ENCODE measurements around the gene DGKA. TPM values are rescaled to one million over a fixed set of nuclear protein-coding genes. Genes with fewer than 3 reads are reported as not detected.
"Not testable (repeated sequence)": the region's sequence is repeated elsewhere in the genome, so short reads cannot be mapped to it uniquely, and the experiment has no call there.

DGKA gene
- total RNA-seq, 3 donors from 2014 or later, result 132 to 164 (median 153) TPM

- Mint-ChIP-seq H3K9me3 (no peaks in the 10 kb centered on the region), H3K27me3 (ENCODE audit: low read depth) (peaks cover under 1% of the 10 kb centered on the region), H3K4me1 (ENCODE audit: low read depth) (peaks cover 2% of the 10 kb centered on the region), H3K4me3 (no peak overlapping the region), H3K36me3 (ENCODE audit: insufficient read depth) (peaks cover 30% of the 10 kb centered on the region)
- ATAC-seq, result no peak
- DNase-seq, result no peak
Observed at GRCh38 chr12:55991110-55991509, 60.1 kb downstream of the DGKA start.

GRCh38 chr12:55993230-55993853 is 62.4 kb downstream of the DGKA start:
- Mint-ChIP-seq H3K27me3 (ENCODE audit: low read depth) (peaks cover 10% of the 10 kb centered on the region), H3K4me1 (ENCODE audit: low read depth) (peaks cover 15% of the 10 kb centered on the region), H3K36me3 (ENCODE audit: insufficient read depth) (peaks cover 30% of the 10 kb centered on the region)

GRCh38 chr12:55995366-55995765 is 64.4 kb downstream of the DGKA start:
- Mint-ChIP-seq H3K36me3 (ENCODE audit: insufficient read depth) (peaks cover 21% of the 10 kb centered on the region), H3K27me3 (ENCODE audit: low read depth) (peaks cover 10% of the 10 kb centered on the region), H3K4me3 (no peak overlapping the region), H3K9me3 (no peaks in the 10 kb centered on the region), H3K4me1 (ENCODE audit: low read depth) (peaks cover 15% of the 10 kb centered on the region)
- DNase-seq (no peak), ATAC-seq (no peak)

More at GRCh38 chr12:55993230-55993853, 62.4 kb downstream of the DGKA start:
- DNase-seq, result no peak
- Mint-ChIP-seq H3K4me3 (no peak overlapping the region), H3K9me3 (no peaks in the 10 kb centered on the region)
- no peak for ATAC-seq

DNA sequence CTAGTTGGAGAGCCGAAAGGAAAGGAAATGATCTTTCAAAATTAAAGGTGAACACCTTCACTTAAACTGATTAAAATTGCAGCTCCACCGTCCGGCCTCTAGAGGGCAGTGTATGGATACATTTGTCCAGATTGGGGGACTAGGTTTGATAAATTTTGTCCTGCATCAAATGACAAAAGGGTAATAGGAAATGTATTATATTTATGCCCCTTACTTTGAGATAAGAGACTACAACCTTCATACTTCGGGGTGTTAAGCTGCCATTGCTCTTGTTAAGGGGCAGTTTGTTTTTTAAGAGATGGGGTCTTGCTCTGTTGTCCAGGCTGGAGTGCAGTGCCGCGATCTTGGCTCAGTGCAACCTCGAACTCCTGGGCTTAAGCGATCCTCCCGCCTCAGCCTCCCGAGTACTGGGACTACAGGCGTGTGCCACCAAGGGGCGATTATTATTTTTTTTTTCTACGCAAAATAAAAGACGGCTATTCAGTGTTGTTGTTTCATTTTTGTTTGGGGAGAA is 65.3 kb downstream of the DGKA start:
- Mint-ChIP-seq H3K36me3 (ENCODE audit: insufficient read depth) (peaks cover 13% of the 10 kb centered on the region), H3K4me1 (ENCODE audit: low read depth) (peaks cover 15% of the 10 kb centered on the region), H3K9me3 (no peaks in the 10 kb centered on the region), H3K4me3 (peak overlapping the region; percentile 49), H3K27me3 (ENCODE audit: low read depth) (peaks cover 10% of the 10 kb centered on the region)
- ATAC-seq (peak; percentile 67 to 72), DNase-seq (peak; percentile 58)

DNA sequence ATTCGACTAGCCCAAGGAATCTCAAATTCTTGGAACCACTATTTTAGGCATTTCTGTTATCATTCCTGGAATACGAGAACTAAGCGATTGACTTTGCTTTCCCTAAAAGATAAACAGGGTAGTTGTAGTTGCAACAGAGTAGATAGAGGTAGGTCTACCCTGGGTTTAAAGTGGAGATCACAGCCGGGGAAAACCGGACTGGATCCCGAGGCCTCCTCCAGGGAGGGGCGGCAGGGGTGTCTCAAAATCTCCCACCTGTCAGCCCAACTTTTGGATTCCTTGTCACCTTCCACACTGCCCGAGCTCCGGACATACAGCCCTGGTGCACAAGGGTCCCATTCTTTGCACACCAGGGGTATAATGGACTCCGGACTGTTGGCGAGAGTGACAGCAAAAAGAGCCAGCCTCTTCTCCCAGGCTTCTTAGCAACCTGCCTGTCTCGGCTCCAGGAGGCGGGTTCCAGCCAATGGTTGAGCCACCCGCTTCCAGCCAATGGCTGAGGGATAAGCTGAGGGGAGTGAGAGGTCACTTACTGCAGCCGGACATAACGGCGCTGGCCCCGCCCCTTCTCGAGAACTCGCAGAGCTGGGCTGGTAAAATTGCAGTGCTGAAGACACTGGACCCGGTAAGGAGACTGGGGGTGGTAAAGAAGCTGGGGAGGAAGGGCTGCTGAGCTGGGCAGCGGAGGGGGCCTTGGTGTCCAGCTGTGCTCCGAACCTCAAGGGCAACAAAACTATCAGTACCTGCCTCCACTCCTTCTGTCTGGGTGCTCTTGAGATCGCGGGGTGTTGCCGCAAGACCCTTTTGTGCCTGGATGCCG is 66.0 kb downstream of the DGKA start, which contains the start of gene SUOX:
TSS of gene SUOX (plus strand) at position 562 of the 820 bp plus-strand sequence. CDS start 4,946 bp downstream, outside the sequence.
- Mint-ChIP-seq H3K4me3 (peak within 1 kb of the TSS; percentile 49), H3K4me1 (ENCODE audit: low read depth) (peaks cover 15% of the 10 kb centered on the region), H3K9me3 (no peaks in the 10 kb centered on the region), H3K27me3 (ENCODE audit: low read depth) (peaks cover 10% of the 10 kb centered on the region), H3K36me3 (ENCODE audit: insufficient read depth) (peaks cover 9% of the 10 kb centered on the region)
- ATAC-seq (peak; percentile 64 to 75), DNase-seq (no peak)

DNA sequence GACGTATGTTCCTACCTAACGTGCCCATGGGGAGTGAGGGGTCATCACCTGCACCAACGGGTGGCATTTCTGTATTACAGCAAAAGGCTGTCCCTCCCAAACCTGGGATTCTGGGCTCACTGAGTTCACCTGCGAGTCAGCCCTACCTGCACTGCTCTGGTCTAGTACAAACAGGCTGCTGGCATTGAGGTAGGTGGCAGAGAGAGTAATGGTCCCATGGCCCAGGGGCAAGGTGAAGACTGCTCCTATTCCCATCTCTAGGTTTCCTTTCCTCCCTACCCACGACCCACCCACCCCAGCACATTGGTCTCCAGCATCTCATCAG is 66.5 kb downstream of the DGKA start:
- H3K36me3 Mint-ChIP-seq (ENCODE audit: insufficient read depth), result peaks cover 3% of the 10 kb centered on the region
- no peaks in the 10 kb centered on the region for H3K9me3 Mint-ChIP-seq
- H3K4me1 Mint-ChIP-seq (ENCODE audit: low read depth), result peaks cover 15% of the 10 kb centered on the region
- DNase-seq (no peak), ATAC-seq (peak in 1 of 2 donors; percentile 15)
- H3K4me3 Mint-ChIP-seq, result peak overlapping the region; percentile 37
- H3K27me3 Mint-ChIP-seq (ENCODE audit: low read depth), result peaks cover 10% of the 10 kb centered on the region

- DNase-seq; H3K27me3 Mint-ChIP-seq (ENCODE audit: low read depth); H3K4me3 Mint-ChIP-seq; ATAC-seq; H3K36me3 Mint-ChIP-seq (ENCODE audit: insufficient read depth); H3K9me3 Mint-ChIP-seq: not testable (repeated sequence)
- H3K4me1 Mint-ChIP-seq (ENCODE audit: low read depth), result peaks cover 15% of the 10 kb centered on the region
Observed at GRCh38 chr12:55999522-55999921, 68.6 kb downstream of the DGKA start.

GRCh38 chr12:55999999-56000540 is 69.1 kb downstream of the DGKA start:
- not testable (repeated sequence) for H3K36me3 Mint-ChIP-seq (ENCODE audit: insufficient read depth); H3K9me3 Mint-ChIP-seq; ATAC-seq; H3K4me3 Mint-ChIP-seq; DNase-seq; H3K27me3 Mint-ChIP-seq (ENCODE audit: low read depth)
- H3K4me1 Mint-ChIP-seq (ENCODE audit: low read depth), result peaks cover 15% of the 10 kb centered on the region

DNA sequence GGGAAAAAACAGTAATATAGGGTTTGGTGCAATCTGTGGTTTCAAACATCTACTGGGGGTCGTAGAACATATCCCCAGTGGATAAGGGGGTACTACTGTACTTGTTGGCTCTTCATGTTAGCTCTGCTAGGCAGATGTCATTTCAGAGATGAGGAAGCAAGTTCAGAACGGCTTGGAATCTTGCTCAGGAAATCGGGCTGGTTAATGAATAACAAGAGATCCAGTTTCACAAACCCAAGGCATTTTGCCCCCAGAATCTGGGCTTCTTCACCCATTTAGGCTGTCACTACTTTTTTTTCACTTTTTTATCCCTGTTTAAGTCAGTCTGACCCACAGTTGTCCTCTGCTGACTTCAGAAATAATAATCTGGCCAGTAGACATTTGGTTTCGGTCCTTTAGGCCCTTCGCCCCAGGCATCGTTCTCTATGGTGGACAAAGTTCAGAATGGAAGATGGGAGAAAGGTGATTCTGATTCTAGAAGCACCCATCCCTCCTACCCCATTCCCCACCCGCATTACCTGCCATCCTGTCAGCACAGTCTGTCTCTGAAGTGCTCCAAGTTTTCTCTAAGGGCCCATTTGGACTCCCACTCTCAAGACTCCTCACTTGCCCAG is 70.6 kb downstream of the DGKA start:
- Mint-ChIP-seq H3K4me3 (no peak overlapping the region), H3K9me3 (no peaks in the 10 kb centered on the region), H3K4me1 (ENCODE audit: low read depth) (peaks cover 14% of the 10 kb centered on the region), H3K36me3 (ENCODE audit: insufficient read depth) (no peaks in the 10 kb centered on the region), H3K27me3 (ENCODE audit: low read depth) (peaks cover 6% of the 10 kb centered on the region)
- DNase-seq (no peak), ATAC-seq (no peak)

GRCh38 chr12:56003376-56003775 is 72.4 kb downstream of the DGKA start:
- not testable (repeated sequence) for DNase-seq; H3K4me3 Mint-ChIP-seq; H3K36me3 Mint-ChIP-seq (ENCODE audit: insufficient read depth); ATAC-seq; H3K27me3 Mint-ChIP-seq (ENCODE audit: low read depth); H3K9me3 Mint-ChIP-seq
- H3K4me1 Mint-ChIP-seq (ENCODE audit: low read depth), result peaks cover 16% of the 10 kb centered on the region

Other genes with a start within 250 kb of the DGKA start
- 1 to 10 TPM in 2 of 3 donors, under 1 TPM in 1; 0.91 to 1.4 (median 1.3) TPM for gene ITGA7, start 223.3 kb upstream of the DGKA start, total RNA-seq
- 10 to 100 TPM; 60.7 to 65.7 (median 61.7) TPM for gene BLOC1S1, start 215.1 kb upstream of the DGKA start, total RNA-seq
- 1 to 10 TPM; 3.9 to 7.4 (median 5.1) TPM for gene RDH5, start 210.8 kb upstream of the DGKA start, total RNA-seq
- 100 to 1,000 TPM; 158 to 177 (median 177) TPM for gene CD63, start 202.2 kb upstream of the DGKA start, total RNA-seq
- 10 to 100 TPM; 12.3 to 15.5 (median 14.5) TPM for gene GDF11, start 188.0 kb upstream of the DGKA start, total RNA-seq
- gene SARNP, start 113.4 kb upstream of the DGKA start, total RNA-seq, result 10 to 100 TPM; 65.8 to 78.5 (median 69.6) TPM
- gene ORMDL2, start 113.1 kb upstream of the DGKA start, total RNA-seq, result 10 to 100 TPM; 45.9 to 57.0 (median 49.9) TPM
- gene DNAJC14, start 101.6 kb upstream of the DGKA start, total RNA-seq, result 10 to 100 TPM; 32.4 to 38.2 (median 33.5) TPM
- gene MMP19, start 88.2 kb upstream of the DGKA start, total RNA-seq, result not detected
- 10 to 100 TPM; 24.9 to 30.0 (median 28.4) TPM for gene PYM1, start 3.3 kb upstream of the DGKA start, total RNA-seq
- gene PMEL, start 34.9 kb downstream of the DGKA start, total RNA-seq, result under 1 TPM in 2 of 3 donors, not detected in 1; 0.13 to 0.41 TPM
- gene CDK2, start 35.7 kb downstream of the DGKA start, total RNA-seq, result 10 to 100 TPM; 65.4 to 80.1 (median 74.1) TPM
- 10 to 100 TPM; 18.5 to 27.5 (median 22.6) TPM for gene RAB5B, start 42.9 kb downstream of the DGKA start, total RNA-seq
- 1 to 10 TPM in 2 of 3 donors, under 1 TPM in 1; 0.68 to 1.3 (median 1.2) TPM for gene SUOX, start 66.1 kb downstream of the DGKA start, total RNA-seq
- gene IKZF4, start 89.9 kb downstream of the DGKA start, total RNA-seq, result 10 to 100 TPM in 2 of 3 donors, 1 to 10 TPM in 1; 9.4 to 14.6 (median 10.5) TPM
- 100 to 1,000 TPM in 2 of 3 donors, 10 to 100 TPM in 1; 73.1 to 118 (median 110) TPM for gene RPS26, start 110.8 kb downstream of the DGKA start, total RNA-seq
- 1 to 10 TPM in 1 of 3 donors, under 1 TPM in 2; 0.48 to 1.6 (median 0.63) TPM for gene ERBB3, start 149.0 kb downstream of the DGKA start, total RNA-seq
- 100 to 1,000 TPM; 538 to 590 (median 573) TPM for gene PA2G4, start 173.4 kb downstream of the DGKA start, total RNA-seq
- 1,000 to 10,000 TPM; 3,827 to 4,080 (median 3,837) TPM for gene RPL41, start 185.5 kb downstream of the DGKA start, total RNA-seq
- gene ZC3H10, start 187.1 kb downstream of the DGKA start, total RNA-seq, result 1 to 10 TPM; 7.4 to 8.3 (median 8.2) TPM
- 100 to 1,000 TPM in 2 of 3 donors, 10 to 100 TPM in 1; 95.9 to 113 (median 106) TPM for gene ESYT1, start 197.1 kb downstream of the DGKA start, total RNA-seq
- gene MYL6B, start 221.4 kb downstream of the DGKA start, total RNA-seq, result 10 to 100 TPM; 30.3 to 34.5 (median 30.8) TPM
- gene MYL6, start 227.2 kb downstream of the DGKA start, total RNA-seq, result 100 to 1,000 TPM; 684 to 725 (median 686) TPM

Data from activated T-cell treated with anti-CD3 and anti-CD28 coated beads, Interleukin-2, amount 50 U/mL, for 4 hours (primary cell).